HFFc6 (cell line): ENCODE results near the gene FEM1B. TPM values are rescaled to one million over a fixed set of nuclear protein-coding genes. Genes with fewer than 3 reads are reported as not detected.

Source experiments
- DNase-seq: peaks from one replicate; pipeline ENCODE4 v3.0.0-alpha.2; 2018
- H3K27ac Mint-ChIP-seq: 2 replicates; pipeline ENCODE4 v1.8.0; 2020; ENCODE audit warnings: mild to moderate bottlenecking, mixed read lengths
- H3K27me3 Mint-ChIP-seq: 2 replicates; pipeline ENCODE4 v1.8.0; 2021; ENCODE audit warnings: mild to moderate bottlenecking, moderate library complexity, mixed read lengths; ENCODE audit not compliant: insufficient read depth
- H3K36me3 Mint-ChIP-seq: 2 replicates; pipeline ENCODE4 v1.8.0; 2021; ENCODE audit warnings: low read depth, mixed read lengths
- H3K4me1 Mint-ChIP-seq: 2 replicates; pipeline ENCODE4 v1.8.0; 2020; ENCODE audit warnings: low read depth, mixed read lengths
- H3K4me3 Mint-ChIP-seq: 2 replicates; pipeline ENCODE4 v1.8.0; 2020; ENCODE audit warnings: mild to moderate bottlenecking, moderate library complexity, mixed read lengths
- H3K9me3 Mint-ChIP-seq: 2 replicates; pipeline ENCODE4 v1.8.0; 2020; ENCODE audit warnings: mild to moderate bottlenecking, mixed read lengths
- CTCF ChIP-seq: fragments of 200-600 bp; sonication (generic); IDR thresholded peaks from 2 replicates; pipeline ENCODE4 v1.5.0; 2021; ENCODE audit warnings: antibody characterized with exemption, mild to moderate bottlenecking
- total RNA-seq, 6 experiments: library from RNA; stranded (reverse); fragmentation: NEBNext Ultra II Directional; extraction: Animal tissue kit (Norgen Biotek cat#: 25700); gene quantifications; 2 replicates in 1 of 6; 3 replicates in 5 of 6; pipeline ENCODE4 v1.2.3, GENCODE V29; 2021

The FEM1B gene
- total RNA-seq, 6 experiments from 2014 or later, result 30.7 to 38.0 (median 32.7) TPM

- H3K9me3 Mint-ChIP-seq, result no peaks in the 10 kb centered on the region
Measured at GRCh38 chr15:68332266-68332665, 54.7 kb downstream of the FEM1B start.

GRCh38 chr15:68333775-68334470 is 56.4 kb downstream of the FEM1B start:
- no peak for TF ChIP-seq CTCF
- Mint-ChIP-seq H3K9me3 (no peaks in the 10 kb centered on the region), H3K27me3 (peaks cover 29% of the 10 kb centered on the region), H3K4me3 (no peak overlapping the region), H3K36me3 (no peaks in the 10 kb centered on the region), H3K27ac (no peak overlapping the region; the same call in 1 of the 2 replicates), H3K4me1 (peaks cover 15% of the 10 kb centered on the region)
- no peak for DNase-seq

More at GRCh38 chr15:68332266-68332665, 54.7 kb downstream of the FEM1B start:
- H3K27ac Mint-ChIP-seq, result no peak overlapping the region
- DNase-seq, result no peak
- H3K36me3 Mint-ChIP-seq, result no peaks in the 10 kb centered on the region
- peaks cover 27% of the 10 kb centered on the region for H3K4me1 Mint-ChIP-seq
- peaks cover 33% of the 10 kb centered on the region for H3K27me3 Mint-ChIP-seq
- H3K4me3 Mint-ChIP-seq, result no peak overlapping the region
- TF ChIP-seq CTCF, result no peak

GRCh38 chr15:68334661-68335124 is 57.1 kb downstream of the FEM1B start:
- peaks cover 25% of the 10 kb centered on the region for H3K27me3 Mint-ChIP-seq
- H3K4me1 Mint-ChIP-seq, result peaks cover 15% of the 10 kb centered on the region
- H3K9me3 Mint-ChIP-seq, result no peaks in the 10 kb centered on the region
- no peak for DNase-seq
- H3K4me3 Mint-ChIP-seq, result no peak overlapping the region
- H3K36me3 Mint-ChIP-seq, result no peaks in the 10 kb centered on the region
- TF ChIP-seq CTCF, result no peak
- no peak overlapping the region for H3K27ac Mint-ChIP-seq

DNA sequence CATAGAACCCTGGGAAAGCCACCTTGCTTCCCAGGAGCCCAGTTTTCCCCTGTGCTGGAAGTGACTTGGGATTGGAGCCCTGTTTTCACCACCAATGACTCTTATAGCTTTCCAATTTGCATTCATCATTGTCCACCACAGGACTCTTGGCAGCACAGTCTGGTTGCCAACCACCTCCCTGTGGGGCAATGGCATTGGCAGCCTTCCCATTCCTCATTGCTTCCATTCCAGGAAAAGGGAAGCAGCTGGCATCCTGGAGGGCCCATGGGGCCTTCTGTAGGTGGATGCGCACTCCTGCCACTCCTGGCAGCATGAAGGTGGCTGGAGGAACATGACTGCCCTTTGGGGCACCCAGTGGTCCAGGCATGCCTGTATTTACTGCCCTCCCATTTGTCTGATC is 57.7 kb downstream of the FEM1B start:
- DNase-seq, result no peak
- Mint-ChIP-seq H3K9me3 (no peaks in the 10 kb centered on the region), H3K4me1 (peaks cover 15% of the 10 kb centered on the region), H3K27ac (no peak overlapping the region), H3K27me3 (peaks cover 26% of the 10 kb centered on the region), H3K36me3 (no peaks in the 10 kb centered on the region), H3K4me3 (no peak overlapping the region)
- no peak for TF ChIP-seq CTCF

- Mint-ChIP-seq H3K27ac (no peak overlapping the region), H3K9me3 (no peaks in the 10 kb centered on the region), H3K36me3 (no peaks in the 10 kb centered on the region), H3K4me3 (no peak overlapping the region), H3K27me3 (peaks cover 23% of the 10 kb centered on the region), H3K4me1 (peaks cover 15% of the 10 kb centered on the region)
- DNase-seq, result no peak
- TF ChIP-seq CTCF, result 0 out of 2 replicates have a peak, but pooled peaks have one; percentile 8
Measured at GRCh38 chr15:68335655-68336054, 58.1 kb downstream of the FEM1B start.
